Omental fat pad (tissue), 4 donors: ENCODE results near the gene UCN3. TPM values are rescaled to one million over a fixed set of nuclear protein-coding genes. Genes with fewer than 3 reads are reported as not detected.

Source experiments
- ATAC-seq: fragments of 150-250 bp; one replicate; pipeline ENCODE4 v1.9.1; 2016; ENCODE audit warnings: mild to moderate bottlenecking, moderate library complexity; ENCODE audit not compliant: low FRiP score
- DNase-seq: peaks from one replicate; pipeline ENCODE4 v3.0.0-alpha.2; 2019; ENCODE audit warnings: low spot score
- CTCF ChIP-seq, 3 donors: fragments of 450-650 bp; IDR thresholded peaks; one replicate each; pipeline ENCODE4 v1.5.1; 2016 to 2017; ENCODE audit warnings: antibody characterized with exemption in 3 of 3, mild to moderate bottlenecking in 3 of 3, moderate library complexity in 2 of 3
- total RNA-seq, 4 donors: library from RNA; depleted of rRNA; stranded (reverse); fragments of >200 nt; gene quantifications; one replicate each; pipeline ENCODE4 v1.1.0, GENCODE V29; 2016

The UCN3 gene
- total RNA-seq, 4 donors from 2014 or later, result not detected

- ATAC-seq, result no peak
- no peak for DNase-seq
- TF ChIP-seq CTCF (IDR thresholded peaks at IDR 0.05), result no peak
These were observed 392 bp upstream of the UCN3 start for GRCh38 chr10:5364374-5364773.

- DNase-seq, result no peak
- no peak for TF ChIP-seq CTCF (IDR thresholded peaks at IDR 0.05)
- no peak for ATAC-seq
These were observed 1.2 kb downstream of the UCN3 start for GRCh38 chr10:5365928-5366327.

- DNase-seq (no peak), ATAC-seq (no peak)
- TF ChIP-seq CTCF (IDR thresholded peaks at IDR 0.05), result no peak
These were observed 4.8 kb downstream of the UCN3 start for GRCh38 chr10:5369362-5370158.

GRCh38 chr10:5370493-5371352 is 6.0 kb downstream of the UCN3 start:
- DNase-seq, result no peak
- no peak for ATAC-seq
- TF ChIP-seq CTCF (IDR thresholded peaks at IDR 0.05), result no peak

DNA sequence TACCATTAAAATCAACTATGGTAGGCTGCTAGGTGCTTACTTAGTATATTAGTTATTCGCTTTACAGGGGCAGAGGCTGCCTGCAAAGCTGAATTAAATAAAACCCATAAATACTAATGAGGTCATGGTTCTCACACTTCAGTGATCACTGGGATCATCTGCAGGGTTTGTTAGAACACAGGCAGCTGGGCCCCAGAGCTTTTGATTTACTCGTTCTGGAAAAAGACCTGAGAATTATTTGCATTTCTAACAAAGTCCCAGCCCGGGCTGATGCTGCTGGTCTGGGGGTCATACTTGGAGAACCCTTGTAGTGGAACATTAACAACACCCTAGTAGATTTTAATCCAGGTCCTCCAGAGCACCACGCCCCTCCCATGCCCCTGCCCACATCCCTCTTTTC is 8.5 kb downstream of the UCN3 start:
- no peak for TF ChIP-seq CTCF (IDR thresholded peaks at IDR 0.05)
- DNase-seq (no peak), ATAC-seq (no peak)

DNA sequence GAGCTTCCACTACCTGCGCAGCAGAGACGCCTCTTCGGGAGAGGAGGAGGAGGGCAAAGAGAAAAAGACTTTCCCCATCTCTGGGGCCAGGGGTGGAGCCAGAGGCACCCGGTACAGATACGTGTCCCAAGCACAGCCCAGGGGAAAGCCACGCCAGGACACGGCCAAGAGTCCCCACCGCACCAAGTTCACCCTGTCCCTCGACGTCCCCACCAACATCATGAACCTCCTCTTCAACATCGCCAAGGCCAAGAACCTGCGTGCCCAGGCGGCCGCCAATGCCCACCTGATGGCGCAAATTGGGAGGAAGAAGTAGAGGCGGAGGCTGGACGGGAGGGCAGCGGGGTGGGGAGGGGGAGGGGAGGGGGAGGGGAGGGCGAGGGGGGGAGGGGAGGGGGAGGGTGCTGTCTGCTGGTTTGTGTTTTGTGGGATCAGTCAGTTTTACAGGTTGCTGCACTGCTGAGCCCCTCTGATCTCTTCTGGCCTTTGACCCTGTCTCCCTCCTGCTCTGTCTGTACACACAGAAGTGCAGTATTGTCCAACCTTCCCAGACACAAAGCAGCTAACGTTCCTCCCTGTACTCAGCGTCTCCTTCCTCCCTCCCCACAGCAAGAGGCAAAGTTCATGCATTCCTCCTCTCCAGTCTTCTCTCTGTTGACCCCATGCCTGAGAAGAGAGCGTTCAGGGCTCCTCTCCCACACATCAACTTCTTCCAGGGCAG is 9.3 kb downstream of the UCN3 start:
- no peak for TF ChIP-seq CTCF (IDR thresholded peaks at IDR 0.05)
- no peak for ATAC-seq
- DNase-seq, result no peak
